Ascending aorta (tissue), 2 donors: ENCODE data around the gene IGSF9B. TPM values are rescaled to one million over a fixed set of nuclear protein-coding genes. Genes with fewer than 3 reads are reported as not detected.

Source experiments
- DNase-seq, 2 donors: peaks; one replicate each; pipeline ENCODE4 v3.0.0-alpha.2; 2019; ENCODE audit warnings: low spot score in 2 of 2
- H3K27ac ChIP-seq, 2 donors: fragments of 200-600 bp; sonication (generic); one replicate each; pipeline ENCODE4 v1.5.1; 2016 to 2017; ENCODE audit warnings: mild to moderate bottlenecking in 1 of 2
- H3K27me3 ChIP-seq: fragments of 200-600 bp; sonication (generic); one replicate; pipeline ENCODE4 v1.5.1; 2017
- H3K36me3 ChIP-seq, 2 donors: fragments of 200-600 bp; sonication (generic); one replicate each; pipeline ENCODE4 v1.5.1; 2016
- H3K4me1 ChIP-seq, 2 donors: fragments of 200-600 bp; sonication (generic); one replicate each; pipeline ENCODE4 v1.5.1; 2016 to 2017; ENCODE audit warnings: mild to moderate bottlenecking in 1 of 2
- H3K4me3 ChIP-seq, 2 donors: fragments of 200-600 bp; sonication (generic); one replicate each; pipeline ENCODE4 v1.5.1; 2016 to 2017; ENCODE audit warnings: mild to moderate bottlenecking in 1 of 2
- H3K9me3 ChIP-seq, 2 donors: fragments of 200-600 bp; sonication (generic); one replicate each; pipeline ENCODE4 v1.5.1; 2016
- intact Hi-C: fragments of 100-400 bp; cut with DNase I; formaldehyde crosslinking; loops from one replicate; pipeline ENCODE4 v1.15.1; 2023
- total RNA-seq: library from RNA; depleted of rRNA; stranded (reverse); fragments of >200 nt; gene quantifications from one replicate; pipeline ENCODE4 v1.1.0, GENCODE V29; 2016
- TF ChIP-seq, protein P1 (sequence below), 3 experiments: fragments of 200-600 bp in 2 of 3; fragments of 450-650 bp in 1 of 3; sonication (generic) in 2 of 3; IDR thresholded peaks; one replicate each; pipeline ENCODE4 v1.5.1; 2016 to 2019; ENCODE audit warnings: antibody characterized with exemption in 3 of 3, mild to moderate bottlenecking in 1 of 3, moderate library complexity in 1 of 3

The IGSF9B gene
- total RNA-seq, 1 donor from 2014 or later = 162 TPM

DNA sequence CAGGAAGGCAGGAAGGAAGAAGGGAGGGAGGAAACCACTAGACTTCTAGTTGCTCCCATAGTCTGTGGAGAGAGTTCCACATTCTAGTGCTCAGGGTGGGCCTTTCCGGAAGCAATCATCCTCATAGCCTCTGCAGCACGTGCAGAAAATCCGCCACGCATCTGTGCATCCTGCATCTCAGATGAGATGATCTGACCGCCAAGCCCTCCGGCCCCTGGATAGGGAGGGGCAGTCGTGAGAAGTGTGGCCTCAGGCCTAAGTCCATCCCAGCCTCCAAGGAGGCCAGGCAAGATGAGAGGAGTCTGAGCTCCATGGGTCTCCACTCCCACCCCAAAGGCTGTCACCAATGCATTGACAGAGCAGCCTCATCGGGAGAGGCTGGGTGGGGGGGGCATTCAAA is 30.4 kb upstream of the IGSF9B start:
- H3K27me3 ChIP-seq = no peaks in the 10 kb centered on the region
- DNase-seq = no peak
- H3K9me3 ChIP-seq = no peaks in the 10 kb centered on the region
- intact Hi-C loops = no loop called here
- no peak overlapping the region for H3K4me3 ChIP-seq
- no peaks in the 10 kb centered on the region for H3K36me3 ChIP-seq
- H3K4me1 ChIP-seq = no peaks in the 10 kb centered on the region
- no peak overlapping the region for H3K27ac ChIP-seq
- TF ChIP-seq, protein P1, sequence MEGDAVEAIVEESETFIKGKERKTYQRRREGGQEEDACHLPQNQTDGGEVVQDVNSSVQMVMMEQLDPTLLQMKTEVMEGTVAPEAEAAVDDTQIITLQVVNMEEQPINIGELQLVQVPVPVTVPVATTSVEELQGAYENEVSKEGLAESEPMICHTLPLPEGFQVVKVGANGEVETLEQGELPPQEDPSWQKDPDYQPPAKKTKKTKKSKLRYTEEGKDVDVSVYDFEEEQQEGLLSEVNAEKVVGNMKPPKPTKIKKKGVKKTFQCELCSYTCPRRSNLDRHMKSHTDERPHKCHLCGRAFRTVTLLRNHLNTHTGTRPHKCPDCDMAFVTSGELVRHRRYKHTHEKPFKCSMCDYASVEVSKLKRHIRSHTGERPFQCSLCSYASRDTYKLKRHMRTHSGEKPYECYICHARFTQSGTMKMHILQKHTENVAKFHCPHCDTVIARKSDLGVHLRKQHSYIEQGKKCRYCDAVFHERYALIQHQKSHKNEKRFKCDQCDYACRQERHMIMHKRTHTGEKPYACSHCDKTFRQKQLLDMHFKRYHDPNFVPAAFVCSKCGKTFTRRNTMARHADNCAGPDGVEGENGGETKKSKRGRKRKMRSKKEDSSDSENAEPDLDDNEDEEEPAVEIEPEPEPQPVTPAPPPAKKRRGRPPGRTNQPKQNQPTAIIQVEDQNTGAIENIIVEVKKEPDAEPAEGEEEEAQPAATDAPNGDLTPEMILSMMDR (IDR thresholded peaks at IDR 0.05) = no peak

DNA sequence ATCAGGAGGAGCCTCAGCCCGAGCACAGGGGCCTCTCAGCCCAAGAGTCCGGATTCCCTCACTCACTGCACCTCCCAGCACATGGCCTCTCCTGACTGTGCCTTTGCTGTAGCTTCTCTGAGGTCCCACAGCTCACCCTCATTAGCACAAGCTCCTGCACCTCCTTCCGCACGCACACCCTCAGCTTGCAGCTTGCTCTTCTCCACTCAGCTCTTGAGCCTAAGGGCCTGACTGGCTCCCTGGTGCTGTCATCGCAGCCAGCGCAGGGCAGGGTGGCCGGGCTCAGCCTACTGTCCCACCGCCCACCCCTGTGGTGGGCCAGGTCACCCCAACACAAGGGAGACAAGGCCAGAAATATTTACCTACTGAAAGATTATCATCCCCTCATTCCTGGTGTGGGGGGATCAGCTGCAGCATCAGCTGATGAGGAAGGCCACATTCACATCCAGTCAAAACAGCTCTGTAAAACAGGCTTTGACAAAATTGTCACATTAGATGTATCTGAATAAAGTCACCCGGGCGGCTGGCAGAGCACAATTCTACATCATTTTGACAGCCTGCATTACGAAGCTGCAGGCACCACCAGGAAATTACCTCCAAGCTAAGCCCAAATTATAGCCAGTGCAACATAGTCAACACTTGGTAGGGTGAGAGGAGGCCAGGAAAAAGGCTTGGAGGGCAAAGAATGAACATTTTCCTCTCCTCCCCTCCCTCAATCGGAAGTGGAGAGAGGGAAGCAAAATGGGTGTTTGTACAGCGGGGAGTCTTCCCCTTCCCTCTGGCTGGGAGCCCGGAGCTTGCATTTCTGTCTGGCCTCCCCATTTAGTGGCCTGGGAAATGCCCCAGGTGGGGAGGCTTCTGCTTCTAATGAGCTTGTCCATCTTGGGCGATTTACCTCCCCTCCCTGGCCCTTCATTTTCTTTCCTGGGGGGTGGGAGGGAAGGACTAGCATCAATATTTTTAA is 29.5 kb upstream of the IGSF9B start:
- Histone ChIP-seq H3K9me3 (no peaks in the 10 kb centered on the region), H3K36me3 (no peaks in the 10 kb centered on the region), H3K27me3 (no peaks in the 10 kb centered on the region), H3K27ac (no peak overlapping the region), H3K4me1 (no peaks in the 10 kb centered on the region), H3K4me3 (no peak overlapping the region)
- DNase-seq = no peak
- intact Hi-C loops = no loop called here
- TF ChIP-seq, protein P1 (IDR thresholded peaks at IDR 0.05) = no peak

DNA sequence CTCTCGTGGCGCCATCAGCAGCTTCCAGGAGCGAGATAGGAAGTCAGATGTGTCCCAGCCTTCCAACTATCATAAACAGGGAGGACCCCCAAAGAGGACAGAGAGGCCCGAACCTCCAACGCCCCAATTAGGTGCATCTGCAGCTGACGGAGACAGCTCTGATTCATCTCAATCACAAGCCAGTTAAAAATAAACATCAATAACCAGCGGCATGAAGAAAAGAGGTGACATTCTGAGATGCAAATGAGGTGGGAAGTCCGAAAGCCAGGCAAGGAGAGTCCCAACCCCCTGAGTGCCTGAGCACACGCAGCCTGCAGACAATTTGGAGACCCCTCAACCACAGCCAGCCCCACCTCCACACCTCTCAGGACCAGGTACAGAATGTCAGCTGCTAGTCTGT is 28.1 kb upstream of the IGSF9B start:
- H3K9me3 ChIP-seq = no peaks in the 10 kb centered on the region
- H3K27ac ChIP-seq = no peak overlapping the region
- H3K4me1 ChIP-seq = no peaks in the 10 kb centered on the region
- intact Hi-C loops = no loop called here
- H3K4me3 ChIP-seq = no peak overlapping the region
- no peak for DNase-seq
- no peaks in the 10 kb centered on the region for H3K27me3 ChIP-seq
- no peaks in the 10 kb centered on the region for H3K36me3 ChIP-seq
- TF ChIP-seq, protein P1 (IDR thresholded peaks at IDR 0.05) = no peak

DNA sequence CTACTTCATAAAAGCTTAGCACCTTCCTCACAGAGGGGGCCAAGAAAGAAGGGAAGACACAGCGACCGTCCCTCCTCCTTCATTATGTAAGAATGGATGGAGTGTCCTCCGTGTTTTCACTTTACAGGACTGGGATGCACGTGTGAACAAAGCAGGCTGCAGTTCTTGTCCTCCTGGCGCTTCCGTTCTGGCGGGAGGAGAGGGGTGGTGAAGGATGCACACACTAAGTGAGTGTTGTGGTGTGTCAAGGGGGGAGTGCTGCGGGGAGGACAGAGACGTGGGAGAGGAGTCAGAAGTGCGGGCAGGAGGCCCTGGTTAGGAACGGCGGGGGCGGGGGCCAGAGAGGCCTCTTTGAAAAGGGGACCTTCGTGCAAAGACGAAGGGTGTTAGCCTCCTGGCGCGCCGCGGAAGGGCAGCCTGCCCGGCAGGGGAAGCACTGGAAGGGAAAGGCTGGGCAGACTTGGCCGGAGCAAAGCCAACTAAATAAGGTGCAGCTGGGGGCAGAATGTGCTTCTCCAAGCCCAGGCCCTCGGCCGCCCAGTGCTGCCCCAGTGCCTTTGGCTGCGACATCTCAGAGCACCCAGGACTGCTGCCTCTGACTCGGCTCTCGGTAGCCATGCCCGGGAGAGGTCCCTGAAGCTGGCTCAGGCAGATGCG is 27.0 kb upstream of the IGSF9B start:
- no peak for DNase-seq
- intact Hi-C loops = no loop called here
- no peak overlapping the region for H3K27ac ChIP-seq
- no peaks in the 10 kb centered on the region for H3K9me3 ChIP-seq
- TF ChIP-seq, protein P1 (IDR thresholded peaks at IDR 0.05) = no peak
- no peaks in the 10 kb centered on the region for H3K36me3 ChIP-seq
- no peak overlapping the region for H3K4me3 ChIP-seq
- no peaks in the 10 kb centered on the region for H3K27me3 ChIP-seq
- no peaks in the 10 kb centered on the region for H3K4me1 ChIP-seq

DNA sequence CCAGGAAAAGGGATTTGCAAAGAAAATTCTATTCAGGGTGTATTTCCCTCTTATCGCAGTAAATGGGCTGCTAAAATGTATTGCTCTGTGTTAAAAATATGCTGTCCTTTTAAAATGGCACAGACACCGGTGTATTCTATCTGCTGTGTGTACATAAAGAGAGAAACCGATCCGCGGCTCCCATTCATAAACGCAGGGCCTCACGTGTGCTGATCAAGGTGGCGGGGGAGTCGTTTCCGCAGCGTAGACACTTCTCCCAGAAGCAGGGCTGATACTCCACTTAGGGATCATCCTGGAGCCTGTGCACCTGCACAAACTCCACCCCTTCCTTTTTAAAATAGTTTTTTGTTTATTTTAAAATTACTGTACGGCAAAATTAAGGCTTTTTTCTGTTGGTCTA is 26.1 kb upstream of the IGSF9B start:
- intact Hi-C loops = no loop called here
- TF ChIP-seq, protein P1 (IDR thresholded peaks at IDR 0.05) = no peak
- no peaks in the 10 kb centered on the region for H3K4me1 ChIP-seq
- H3K9me3 ChIP-seq = no peaks in the 10 kb centered on the region
- no peak overlapping the region for H3K27ac ChIP-seq
- H3K27me3 ChIP-seq = no peaks in the 10 kb centered on the region
- H3K4me3 ChIP-seq = no peak overlapping the region
- no peaks in the 10 kb centered on the region for H3K36me3 ChIP-seq
- no peak for DNase-seq
